ENCODE results near the gene WDR70. TPM values are rescaled to one million over a fixed set of nuclear protein-coding genes. Genes with fewer than 3 reads are reported as not detected.
"Not testable (repeated sequence)": the region's sequence is repeated elsewhere in the genome, so short reads cannot be mapped to it uniquely, and the experiment has no call there.

Gene WDR70
- total RNA-seq, 1 donor from 2014 or later: 28.9 TPM

GRCh38 chr5:37606632-37607248, 227.6 kb downstream of the WDR70 start:
- H3K9me3 Mint-ChIP-seq (ENCODE audit: unreplicated experiment): peaks cover under 1% of the 10 kb centered on the region
- H3K4me1 Mint-ChIP-seq (ENCODE audit: unreplicated experiment): no peaks in the 10 kb centered on the region
- no peak overlapping the region for H3K4me3 Mint-ChIP-seq (ENCODE audit: unreplicated experiment)
- DNase-seq (ENCODE audit: low spot score): no peak
- peaks cover 1% of the 10 kb centered on the region for H3K36me3 Mint-ChIP-seq (ENCODE audit: low read depth, unreplicated experiment)
- H3K27ac Mint-ChIP-seq (ENCODE audit: unreplicated experiment): no peak overlapping the region
- peaks cover under 1% of the 10 kb centered on the region for H3K27me3 Mint-ChIP-seq (ENCODE audit: unreplicated experiment)
- TF ChIP-seq, protein P1, sequence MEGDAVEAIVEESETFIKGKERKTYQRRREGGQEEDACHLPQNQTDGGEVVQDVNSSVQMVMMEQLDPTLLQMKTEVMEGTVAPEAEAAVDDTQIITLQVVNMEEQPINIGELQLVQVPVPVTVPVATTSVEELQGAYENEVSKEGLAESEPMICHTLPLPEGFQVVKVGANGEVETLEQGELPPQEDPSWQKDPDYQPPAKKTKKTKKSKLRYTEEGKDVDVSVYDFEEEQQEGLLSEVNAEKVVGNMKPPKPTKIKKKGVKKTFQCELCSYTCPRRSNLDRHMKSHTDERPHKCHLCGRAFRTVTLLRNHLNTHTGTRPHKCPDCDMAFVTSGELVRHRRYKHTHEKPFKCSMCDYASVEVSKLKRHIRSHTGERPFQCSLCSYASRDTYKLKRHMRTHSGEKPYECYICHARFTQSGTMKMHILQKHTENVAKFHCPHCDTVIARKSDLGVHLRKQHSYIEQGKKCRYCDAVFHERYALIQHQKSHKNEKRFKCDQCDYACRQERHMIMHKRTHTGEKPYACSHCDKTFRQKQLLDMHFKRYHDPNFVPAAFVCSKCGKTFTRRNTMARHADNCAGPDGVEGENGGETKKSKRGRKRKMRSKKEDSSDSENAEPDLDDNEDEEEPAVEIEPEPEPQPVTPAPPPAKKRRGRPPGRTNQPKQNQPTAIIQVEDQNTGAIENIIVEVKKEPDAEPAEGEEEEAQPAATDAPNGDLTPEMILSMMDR (IDR thresholded peaks at IDR 0.05; ENCODE audit: unreplicated experiment): no peak

GRCh38 chr5:37615184-37615583, 236.1 kb downstream of the WDR70 start:
- TF ChIP-seq, protein P1 (IDR thresholded peaks at IDR 0.05; ENCODE audit: unreplicated experiment): no peak
- DNase-seq (ENCODE audit: low spot score): no peak
- Mint-ChIP-seq H3K27ac (ENCODE audit: unreplicated experiment) (no peak overlapping the region), H3K9me3 (ENCODE audit: unreplicated experiment) (no peaks in the 10 kb centered on the region), H3K36me3 (ENCODE audit: low read depth, unreplicated experiment) (no peaks in the 10 kb centered on the region), H3K4me1 (ENCODE audit: unreplicated experiment) (no peaks in the 10 kb centered on the region), H3K27me3 (ENCODE audit: unreplicated experiment) (no peaks in the 10 kb centered on the region), H3K4me3 (ENCODE audit: unreplicated experiment) (no peak overlapping the region)

DNA sequence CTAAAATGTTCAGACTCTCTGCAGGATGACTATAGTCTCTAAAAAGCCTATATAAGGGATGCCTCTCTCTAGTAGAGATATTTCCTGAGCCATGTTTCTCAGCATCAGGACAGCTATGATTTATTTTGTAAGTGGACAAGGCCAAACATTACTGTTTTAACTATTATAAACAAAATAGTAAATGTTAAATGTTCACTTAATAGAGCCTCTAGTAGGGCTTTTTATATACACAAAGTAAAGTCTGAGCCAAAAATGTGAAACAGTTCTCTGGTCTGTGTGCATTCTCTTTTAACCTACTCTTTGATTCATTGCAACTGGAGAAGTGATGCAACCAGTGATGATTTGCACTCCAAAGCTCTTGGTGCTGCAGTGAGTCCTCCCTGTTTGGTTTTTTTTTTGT, 240.2 kb downstream of the WDR70 start:
- Mint-ChIP-seq H3K4me1 (ENCODE audit: unreplicated experiment) (peaks cover 5% of the 10 kb centered on the region), H3K36me3 (ENCODE audit: low read depth, unreplicated experiment) (peaks cover 4% of the 10 kb centered on the region), H3K4me3 (ENCODE audit: unreplicated experiment) (no peak overlapping the region), H3K9me3 (ENCODE audit: unreplicated experiment) (no peaks in the 10 kb centered on the region), H3K27me3 (ENCODE audit: unreplicated experiment) (no peaks in the 10 kb centered on the region), H3K27ac (ENCODE audit: unreplicated experiment) (no peak overlapping the region)
- TF ChIP-seq, protein P1 (IDR thresholded peaks at IDR 0.05; ENCODE audit: unreplicated experiment): no peak
- DNase-seq (ENCODE audit: low spot score): no peak

DNA sequence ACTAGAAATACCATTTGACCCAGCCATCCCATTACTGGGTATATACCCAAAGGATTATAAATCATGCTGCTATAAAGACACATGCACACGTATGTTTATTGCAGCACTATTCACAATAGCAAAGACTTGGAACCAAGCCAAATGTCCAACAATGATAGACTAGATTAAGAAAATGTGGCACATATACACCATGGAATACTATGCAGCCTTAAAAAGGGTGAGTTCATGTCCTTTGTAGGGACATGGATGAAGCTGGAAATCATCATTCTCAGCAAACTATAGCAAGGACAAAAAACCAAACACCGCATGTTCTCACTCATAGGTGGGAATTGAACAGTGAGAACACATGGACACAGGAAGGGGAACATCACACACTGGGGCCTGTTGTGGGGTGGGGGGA, 243.2 kb downstream of the WDR70 start:
- H3K4me1 Mint-ChIP-seq (ENCODE audit: unreplicated experiment); H3K9me3 Mint-ChIP-seq (ENCODE audit: unreplicated experiment); H3K27ac Mint-ChIP-seq (ENCODE audit: unreplicated experiment): not testable (repeated sequence)

DNA sequence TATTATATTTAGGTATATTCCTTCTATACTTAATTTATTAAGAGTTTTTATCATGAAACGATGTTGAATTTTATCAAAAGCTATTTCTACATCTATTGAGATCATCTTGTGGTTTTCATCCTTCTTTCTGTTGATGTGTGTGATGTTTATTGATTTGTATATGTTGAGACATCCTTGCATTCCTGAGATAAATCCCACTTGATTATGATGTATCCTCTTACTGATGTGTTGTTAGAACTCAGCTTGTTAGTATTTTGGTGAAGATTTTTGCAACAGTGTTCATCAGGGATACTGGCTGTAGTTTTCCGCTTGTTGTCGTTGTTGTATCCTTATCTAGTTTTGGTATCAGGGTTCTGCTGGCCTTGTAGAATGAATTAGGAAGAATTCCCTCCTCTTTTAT, 247.1 kb downstream of the WDR70 start:
- no peaks in the 10 kb centered on the region for H3K27me3 Mint-ChIP-seq (ENCODE audit: unreplicated experiment)
- H3K9me3 Mint-ChIP-seq (ENCODE audit: unreplicated experiment): no peaks in the 10 kb centered on the region
- H3K4me1 Mint-ChIP-seq (ENCODE audit: unreplicated experiment): peaks cover 4% of the 10 kb centered on the region
- TF ChIP-seq, protein P1 (IDR thresholded peaks at IDR 0.05; ENCODE audit: unreplicated experiment): no peak
- no peak overlapping the region for H3K4me3 Mint-ChIP-seq (ENCODE audit: unreplicated experiment)
- H3K36me3 Mint-ChIP-seq (ENCODE audit: low read depth, unreplicated experiment): peaks cover 4% of the 10 kb centered on the region
- no peak for DNase-seq (ENCODE audit: low spot score)
- no peak overlapping the region for H3K27ac Mint-ChIP-seq (ENCODE audit: unreplicated experiment)

More for the DNA sequence above, 243.2 kb downstream of the WDR70 start:
- not testable (repeated sequence) for H3K27me3 Mint-ChIP-seq (ENCODE audit: unreplicated experiment); DNase-seq (ENCODE audit: low spot score); H3K4me3 Mint-ChIP-seq (ENCODE audit: unreplicated experiment); H3K36me3 Mint-ChIP-seq (ENCODE audit: low read depth, unreplicated experiment)

Data from endothelial cell (in vitro differentiated cells).